NCI-H1092 (cell line): ENCODE data around the gene SDC1.

Experiments used
- DNase-seq: peaks from one replicate; lab custom pipeline; 2025; lab: John Stamatoyannopoulos, UW

SDC1 gene

DNA sequence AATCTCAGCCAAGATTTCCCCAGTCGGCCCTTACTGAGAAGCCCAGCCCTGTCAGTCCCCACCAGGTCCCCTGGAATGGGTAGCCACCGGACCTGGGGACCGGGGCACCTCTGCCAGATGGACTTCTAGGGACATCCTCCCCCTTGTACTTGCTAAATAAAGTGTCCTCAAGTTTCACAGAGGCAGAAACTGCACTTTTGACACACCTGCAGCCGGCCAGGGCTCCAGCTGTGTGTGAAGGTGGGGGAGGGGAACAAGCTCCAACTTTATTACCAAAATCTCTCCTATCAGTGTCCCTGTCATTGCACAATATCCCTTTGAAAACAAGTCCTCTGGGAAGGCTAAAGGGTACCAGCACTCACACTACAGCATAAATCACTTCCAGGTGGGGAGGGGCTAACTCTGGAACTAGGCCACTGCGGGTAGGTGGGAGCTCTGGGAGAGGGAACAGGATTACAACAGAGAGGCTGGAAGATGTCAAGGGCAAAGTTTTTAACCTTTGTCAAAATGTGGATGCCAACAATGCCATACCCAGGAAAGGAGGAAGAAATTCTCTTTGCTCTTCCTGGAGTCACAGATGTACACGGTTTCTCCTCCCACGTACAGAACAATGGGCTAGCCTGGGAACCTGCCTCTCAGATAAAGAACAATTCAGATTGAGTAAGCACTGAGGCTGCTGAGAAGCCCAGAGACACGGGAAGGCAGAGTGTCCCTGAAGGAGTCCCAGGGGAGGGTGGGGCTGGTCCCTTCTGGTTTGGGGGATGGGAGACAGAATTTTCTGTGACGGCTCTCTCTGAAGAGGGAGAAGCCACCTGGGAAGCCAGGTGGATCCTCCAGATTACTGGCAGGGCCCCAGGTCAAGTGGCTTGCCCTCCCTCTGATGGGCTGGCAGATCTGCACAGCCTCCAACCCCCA is 11.0 kb downstream of the SDC1 start:
- DNase-seq, result peak; percentile 6

DNA sequence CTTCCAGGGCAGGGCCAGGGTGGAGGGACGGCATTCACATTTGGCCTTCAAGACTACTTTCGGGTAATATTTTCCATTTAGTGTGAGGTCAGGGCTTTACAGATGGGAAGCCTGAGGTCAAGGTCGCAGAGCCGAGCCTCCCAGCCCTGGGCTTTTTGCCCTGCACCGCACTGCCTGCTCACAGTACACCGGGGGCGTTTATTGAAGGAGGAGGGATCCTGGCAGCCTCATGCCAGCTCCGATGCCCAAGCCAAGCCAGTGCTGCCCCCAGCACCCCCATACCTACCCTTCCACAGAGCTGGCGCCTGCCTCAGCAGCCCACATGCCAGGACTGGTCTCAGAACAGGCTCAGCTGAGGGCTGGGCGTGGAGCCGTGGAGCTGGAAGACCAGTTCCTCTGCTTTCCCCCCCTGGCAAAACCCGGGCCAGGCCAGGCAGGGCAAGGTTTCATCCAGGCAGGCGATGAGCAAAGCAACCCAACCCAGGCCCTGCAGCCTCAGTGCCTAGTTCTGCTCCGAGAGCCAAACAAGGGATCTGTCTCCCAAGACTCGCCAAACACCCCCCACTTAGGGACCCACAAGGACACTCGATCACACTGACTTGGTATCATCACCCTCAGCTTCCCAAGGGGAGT is 11.9 kb downstream of the SDC1 start:
- DNase-seq, result no peak

DNA sequence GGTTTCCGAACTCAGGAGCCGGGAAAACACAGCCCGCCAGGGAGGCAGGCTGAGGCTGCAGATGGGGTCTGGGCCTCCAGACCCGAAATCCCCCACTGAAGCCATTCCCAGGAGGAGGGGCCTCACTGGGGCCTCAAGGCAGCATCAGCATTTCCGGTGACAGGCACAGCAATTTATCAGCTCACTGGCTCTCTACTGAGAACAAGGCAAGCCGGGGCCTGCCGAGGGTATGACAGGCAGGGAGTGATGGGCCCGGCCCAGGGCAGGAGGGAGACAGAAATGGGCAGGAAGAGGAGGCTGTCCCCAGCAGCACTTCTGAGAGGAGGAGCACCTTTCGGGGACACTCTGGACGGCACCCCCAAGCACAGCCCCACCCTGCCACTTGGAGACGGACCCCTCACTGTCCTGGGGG is 12.5 kb downstream of the SDC1 start:
- no peak for DNase-seq

DNA sequence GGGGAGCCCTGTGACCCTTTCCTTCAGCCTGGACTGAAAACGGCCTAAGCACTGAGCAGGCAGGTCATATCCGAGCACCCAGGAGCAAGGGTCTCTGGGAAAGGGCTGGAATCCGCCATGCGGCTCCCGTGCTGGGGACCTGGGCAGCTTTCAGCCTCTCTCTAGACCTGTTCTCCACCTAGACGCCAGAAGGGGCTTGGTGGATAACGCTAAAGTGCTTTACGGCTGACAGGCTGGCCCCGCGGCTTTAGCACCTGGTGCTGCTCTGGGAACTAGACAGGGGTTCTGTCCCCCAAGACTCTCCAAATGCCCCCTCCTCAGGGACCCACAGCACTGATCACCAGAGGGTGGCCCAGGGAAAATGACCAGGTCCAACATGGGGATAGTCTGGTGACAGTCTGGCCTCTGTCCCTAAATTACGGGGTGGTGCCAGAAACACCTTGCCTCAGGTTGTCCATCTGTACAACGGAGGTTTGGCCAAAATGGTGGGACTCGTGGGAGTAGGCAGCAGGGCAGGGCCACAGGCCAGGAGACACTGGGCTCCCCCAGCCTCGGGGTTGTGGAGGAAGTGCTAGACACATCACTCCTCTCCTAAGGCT is 13.0 kb downstream of the SDC1 start:
- DNase-seq, result no peak

DNA sequence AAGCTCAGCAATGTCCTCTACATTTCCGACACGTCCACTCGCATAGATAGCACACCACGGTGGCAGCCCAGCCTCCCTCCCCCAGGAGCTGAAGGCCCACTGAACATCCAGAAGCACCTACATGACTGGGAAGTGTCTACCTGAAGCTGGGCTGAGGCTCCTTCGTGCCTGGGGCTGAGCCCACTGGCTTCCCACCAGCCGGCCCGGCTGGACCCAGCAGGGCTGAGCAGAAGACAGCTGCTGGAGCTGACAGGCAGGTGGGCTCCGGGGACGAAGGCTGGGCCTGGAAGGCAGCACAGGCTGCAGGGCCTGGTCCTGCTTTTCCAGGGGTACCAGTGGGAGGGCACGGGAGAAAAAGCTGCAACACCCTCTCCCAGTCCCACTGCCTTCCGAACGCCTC is 13.5 kb downstream of the SDC1 start:
- no peak for DNase-seq

DNA sequence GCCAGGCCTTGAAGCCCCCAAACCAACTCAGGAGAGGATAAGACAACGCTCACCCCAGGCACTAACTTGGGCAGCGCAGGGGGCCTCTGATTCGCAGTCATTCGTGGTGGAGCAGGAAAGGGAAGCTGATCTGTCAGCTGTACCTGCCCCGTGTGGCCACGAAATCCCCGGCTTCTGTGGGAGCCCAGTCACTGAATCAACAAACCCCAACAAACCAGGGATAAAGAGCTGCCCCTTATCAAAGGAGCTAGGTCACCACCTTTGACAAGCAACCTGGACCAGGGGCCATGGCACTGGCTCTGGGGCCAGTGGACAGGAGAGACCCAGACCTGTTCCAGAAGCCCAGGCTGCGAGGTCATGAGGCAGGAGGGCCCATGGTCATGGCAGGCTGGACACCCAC is 14.5 kb downstream of the SDC1 start:
- DNase-seq, result no peak

DNA sequence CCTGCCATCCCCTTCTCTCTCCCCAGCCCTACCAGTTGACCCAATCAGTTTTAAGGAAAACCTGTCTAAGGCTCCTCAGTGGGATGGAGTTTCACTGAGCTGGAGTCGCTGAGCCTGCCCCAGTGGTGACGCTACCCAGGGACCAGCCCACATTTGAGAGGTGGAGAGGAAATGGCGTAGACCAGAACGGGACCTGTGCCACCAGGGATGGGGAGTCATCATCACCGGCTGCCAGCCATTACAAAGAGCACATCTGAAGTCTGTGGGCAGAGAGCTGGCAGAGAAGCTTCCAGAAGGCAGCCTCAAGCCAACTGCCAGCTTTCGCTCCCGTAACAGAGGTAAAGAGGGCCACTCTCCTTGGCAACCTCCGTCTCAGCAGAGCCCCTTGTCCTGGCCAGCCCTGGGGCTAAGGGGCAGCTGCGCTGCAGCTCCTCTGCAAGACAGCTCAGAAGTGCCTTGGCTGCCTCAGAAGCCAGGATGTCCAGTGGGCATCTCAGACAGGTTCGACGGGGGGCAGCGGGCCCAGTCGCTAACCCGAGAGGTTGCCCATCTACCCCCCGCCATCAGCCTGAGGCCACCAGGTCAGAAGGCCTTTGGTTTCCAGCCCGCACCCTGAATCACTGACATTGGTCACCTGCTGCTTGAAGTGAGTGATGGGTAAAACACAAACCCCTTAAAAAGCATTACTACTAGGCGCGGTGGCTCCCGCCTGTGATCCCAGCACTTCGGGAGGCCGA is 15.4 kb downstream of the SDC1 start:
- DNase-seq, result no peak

DNA sequence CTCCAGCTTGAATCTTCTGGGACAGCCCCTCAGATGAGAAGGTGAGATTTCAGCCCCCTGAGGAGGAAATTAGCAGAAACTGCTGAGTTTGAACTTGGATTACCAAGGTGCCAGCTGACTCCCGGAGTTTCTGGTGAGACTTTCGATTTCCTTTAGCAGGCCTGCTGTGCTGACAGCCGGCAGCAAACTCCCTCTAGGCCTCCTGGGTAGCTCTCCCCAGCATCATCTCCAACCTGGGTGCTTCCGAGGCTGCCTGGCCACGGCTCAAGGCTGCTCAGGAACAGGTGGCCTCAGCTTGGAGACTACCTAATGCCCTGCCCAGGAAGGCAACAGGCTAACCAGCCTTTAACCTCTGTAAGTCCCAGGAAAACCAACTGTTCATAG is 16.5 kb downstream of the SDC1 start:
- no peak for DNase-seq

DNA sequence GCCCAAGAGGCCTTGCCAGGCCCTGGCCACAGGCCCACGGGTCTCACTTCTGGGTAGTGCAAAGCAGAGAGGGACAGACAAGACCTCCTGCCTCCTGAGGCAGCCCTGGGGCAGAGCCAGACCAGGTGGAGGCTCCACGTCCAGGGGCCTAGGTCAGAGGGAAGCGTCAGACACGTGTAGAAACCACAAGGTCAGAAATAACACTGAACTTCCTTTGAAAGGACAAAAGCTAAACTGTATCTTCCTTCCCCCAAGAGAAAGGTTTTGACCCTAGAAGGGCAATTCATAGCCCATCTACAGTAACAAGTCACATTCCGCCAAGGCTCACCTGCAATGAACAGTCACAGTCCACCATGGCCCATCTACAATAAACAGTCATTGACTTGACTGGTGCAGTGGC is 17.9 kb downstream of the SDC1 start:
- DNase-seq, result no peak

DNA sequence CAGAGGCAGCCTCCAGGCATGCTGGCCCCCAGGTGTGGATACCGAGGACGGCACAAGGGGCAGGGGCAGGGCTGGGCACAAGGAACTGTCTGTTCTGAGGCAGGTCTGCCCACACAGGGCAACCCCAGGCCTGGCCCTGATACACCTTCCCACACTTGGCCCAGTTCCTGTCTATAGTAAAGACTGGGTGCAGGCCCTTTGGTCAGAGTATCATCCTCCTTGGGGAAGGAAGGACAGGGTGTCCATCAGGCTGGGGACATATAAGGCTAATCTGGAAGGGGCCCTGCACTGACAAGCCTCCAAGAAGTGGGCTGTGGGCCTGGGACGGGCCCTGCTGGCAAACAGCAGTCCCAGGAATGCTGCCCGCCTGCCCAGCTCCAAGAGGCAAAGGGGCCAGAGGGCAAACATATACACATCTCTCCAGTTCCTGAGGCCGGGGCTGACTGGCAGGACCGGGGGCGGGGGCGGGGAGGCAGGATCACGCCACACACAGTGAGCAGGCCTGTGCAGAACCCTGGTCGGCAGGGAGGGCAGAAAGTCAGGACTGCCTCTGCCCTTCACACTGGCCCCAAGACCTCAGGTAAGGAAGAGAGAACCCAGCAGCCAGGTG is 18.9 kb downstream of the SDC1 start:
- DNase-seq, result no peak

DNA sequence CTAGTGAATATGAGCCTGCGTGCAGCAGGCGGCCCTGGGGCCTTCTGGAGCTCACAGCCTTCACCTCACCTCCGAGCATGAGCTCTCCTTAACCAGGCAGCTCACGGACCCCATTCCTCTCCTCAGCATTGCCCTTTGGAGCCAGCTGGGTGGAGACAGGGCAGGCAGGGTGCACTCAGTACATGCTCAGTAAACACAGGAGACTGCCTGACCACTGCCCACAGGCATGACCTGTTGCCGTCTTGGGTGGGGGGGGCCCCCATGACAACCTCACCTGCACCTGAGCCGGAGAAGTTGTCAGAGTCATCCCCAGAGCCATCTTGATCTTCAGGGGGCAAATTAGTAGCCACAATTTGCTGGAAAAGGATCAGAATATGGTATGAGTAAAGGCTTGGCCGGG is 19.9 kb downstream of the SDC1 start:
- DNase-seq, result no peak

DNA sequence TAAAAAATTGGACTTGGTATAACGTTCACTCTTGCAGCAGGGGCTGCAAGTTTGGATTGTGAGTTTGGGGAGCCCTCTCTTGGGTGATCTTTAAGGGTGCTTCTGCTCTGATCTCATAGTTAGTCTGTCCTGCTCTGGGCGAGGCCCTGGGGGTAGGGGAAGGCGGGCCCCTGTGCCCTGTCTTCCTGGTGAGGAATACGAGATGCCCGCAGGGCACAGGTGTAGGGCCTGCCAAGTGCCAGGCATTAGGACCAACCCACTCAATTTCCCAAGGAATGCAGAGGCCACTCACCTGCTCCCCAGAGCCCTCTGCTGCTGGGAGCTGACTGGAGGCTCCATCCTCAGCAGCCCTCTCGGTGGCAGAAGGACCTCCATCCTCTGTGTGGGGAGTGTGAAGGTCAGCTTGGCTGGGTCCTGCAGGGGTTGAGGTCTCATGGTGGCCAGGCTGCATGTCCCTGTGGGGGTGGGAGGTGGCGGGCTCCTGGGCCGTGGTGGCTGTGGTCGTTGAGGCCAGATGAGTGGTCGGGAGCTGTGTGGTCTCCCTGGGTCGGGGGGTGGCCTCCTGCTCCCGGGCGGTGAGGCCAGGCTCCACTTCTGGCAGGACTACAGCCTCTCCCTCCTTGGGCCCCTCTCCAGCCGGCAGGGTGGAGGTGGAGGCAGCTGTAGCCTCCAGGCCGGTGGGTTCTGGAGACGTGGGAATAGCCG is 21.3 kb downstream of the SDC1 start:
- DNase-seq, result no peak

DNA sequence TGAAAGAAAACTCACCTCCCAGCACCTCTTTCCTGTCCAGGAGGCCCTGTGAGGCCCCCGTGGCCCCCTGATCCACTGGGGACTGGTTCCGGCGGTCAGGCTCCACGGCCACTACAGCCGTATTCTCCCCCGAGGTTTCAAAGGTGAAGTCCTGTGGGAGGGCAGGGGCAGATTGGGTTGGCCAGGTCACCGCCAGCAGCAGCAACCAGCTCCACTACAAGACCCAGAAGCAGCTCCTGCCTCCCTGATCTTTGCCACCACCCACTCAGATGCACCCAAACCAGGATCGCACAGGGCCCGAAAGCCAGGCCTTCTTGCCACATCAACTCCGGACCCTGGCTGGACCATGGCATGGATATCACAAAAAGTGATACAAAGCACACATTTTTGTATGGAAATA is 21.9 kb downstream of the SDC1 start:
- no peak for DNase-seq

DNA sequence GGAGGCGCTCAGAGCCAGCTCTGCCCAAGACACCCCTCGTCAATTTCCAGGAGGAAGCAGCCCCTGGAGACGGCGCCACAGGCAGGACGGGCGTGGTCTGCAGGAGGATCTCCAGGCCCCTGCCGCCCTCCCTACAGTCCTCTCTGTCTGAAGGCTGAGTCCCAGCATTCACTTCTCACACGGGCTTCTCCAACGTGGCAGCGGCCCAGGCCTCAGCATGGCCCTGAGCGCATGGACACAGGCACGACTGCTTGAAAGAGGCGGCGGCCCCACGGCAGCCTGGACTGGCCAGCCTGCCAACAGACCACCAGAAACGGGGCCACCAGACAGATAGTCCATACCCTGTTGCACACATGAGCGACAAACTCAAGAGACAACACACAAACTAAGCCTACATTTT is 23.3 kb downstream of the SDC1 start:
- no peak for DNase-seq

DNA sequence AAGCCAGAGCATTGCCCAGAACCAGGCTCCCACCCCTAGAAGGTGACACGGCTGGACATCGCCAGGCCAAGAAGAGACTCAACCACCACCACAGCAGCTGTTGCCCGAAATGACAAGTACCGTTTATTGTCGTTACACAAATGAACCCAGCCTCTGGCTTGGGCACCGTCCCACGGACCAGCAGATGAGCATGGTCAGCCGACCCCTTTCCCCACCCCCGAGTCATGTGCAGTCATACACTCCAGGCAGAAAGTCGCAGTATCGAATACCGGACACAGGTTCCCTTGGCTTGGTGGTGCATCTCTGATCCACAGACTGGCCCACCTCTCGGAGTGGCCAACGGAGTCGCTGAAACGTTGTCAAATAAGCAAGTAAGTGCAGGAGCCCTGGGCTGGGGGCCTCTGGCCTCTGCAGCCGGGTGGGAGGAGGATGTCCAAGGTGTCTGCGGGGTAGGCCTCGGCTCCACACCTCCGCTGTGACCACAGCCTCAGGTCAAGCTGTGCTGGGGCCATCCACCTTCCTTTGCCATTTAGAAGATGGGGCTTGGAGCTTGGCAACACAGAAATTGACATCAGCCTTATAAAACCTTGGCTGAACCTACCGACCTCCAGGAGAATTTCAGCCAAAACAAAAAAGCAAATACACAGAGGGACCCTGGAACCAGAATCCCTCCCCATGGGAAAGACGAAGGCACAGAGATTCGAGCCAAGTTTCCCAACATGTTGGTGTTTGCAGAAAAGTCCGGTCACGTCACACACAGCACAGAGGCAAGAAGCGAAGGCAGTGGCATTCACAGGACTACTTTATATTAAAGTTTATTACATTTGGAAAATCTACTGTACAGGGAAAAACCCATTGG is 24.0 kb downstream of the SDC1 start:
- DNase-seq, result no peak

DNA sequence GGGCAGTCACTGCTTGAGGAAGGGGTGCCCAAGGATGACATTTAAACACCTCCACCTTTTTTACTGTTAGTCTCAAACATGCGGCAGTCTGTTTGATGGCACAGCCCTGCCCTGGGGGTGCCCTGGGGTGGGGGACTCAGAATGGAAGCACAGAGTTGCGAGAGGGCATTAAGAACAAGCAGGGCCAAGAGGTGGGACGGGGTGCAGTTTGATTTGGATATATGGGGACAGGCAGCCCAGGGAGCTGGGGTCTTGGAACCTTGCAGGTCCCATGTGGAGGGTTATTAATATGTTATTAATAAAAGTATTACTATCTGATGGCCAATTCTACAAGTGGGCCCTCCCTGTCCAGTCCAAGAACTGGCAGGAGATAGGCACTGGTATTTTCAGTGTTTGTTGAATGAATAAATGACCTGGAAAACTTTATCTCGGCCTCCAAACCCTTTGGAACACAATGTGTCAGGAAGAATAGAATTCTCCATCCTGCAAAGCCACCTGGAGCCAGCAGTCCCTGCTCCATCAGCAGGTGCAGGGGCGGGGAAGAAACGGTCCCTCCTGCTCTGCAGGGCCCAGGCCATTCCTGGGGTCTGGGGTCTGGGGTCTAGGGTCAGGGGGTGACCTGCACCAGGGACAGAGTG is 25.2 kb downstream of the SDC1 start:
- DNase-seq, result no peak

DNA sequence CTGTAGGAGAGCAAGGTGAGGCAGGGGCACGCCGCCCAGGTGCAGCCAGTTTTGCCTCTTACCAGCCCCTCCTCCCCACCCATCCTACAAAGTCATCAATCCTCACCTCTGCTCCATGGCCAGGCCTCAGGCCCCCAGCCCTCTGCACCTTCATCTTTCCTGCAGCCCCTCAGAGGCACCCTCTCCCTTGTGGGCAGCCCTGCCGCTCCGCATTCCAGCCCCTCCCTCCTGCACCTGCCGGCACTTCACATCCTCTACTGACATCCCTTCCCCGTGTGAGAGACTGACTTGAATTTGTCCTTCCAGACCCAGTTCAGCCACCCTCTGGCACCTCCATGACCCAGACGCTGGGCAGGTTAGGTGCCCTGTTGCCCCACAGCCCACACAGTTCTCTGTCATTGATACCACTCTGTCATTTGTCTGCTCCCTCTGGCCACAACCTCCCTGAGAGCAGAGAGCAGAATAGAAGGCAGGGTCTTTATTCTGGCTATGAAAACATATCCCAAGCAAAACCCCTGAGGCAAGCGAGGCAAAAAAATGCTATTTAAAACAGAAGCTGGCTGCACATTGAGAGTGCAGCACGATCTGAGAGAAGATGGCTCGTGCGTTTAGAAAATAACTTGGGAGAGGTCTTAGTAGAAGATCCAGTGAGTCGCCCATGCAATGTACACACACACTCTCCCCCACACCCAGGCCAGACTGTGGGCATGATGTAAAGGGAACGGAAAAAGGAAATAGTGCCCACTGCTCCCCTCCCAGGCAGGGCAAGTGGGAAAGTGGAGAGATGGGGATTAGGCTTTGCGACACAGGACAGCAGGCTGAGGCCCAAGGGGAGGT is 25.9 kb downstream of the SDC1 start:
- DNase-seq, result no peak

DNA sequence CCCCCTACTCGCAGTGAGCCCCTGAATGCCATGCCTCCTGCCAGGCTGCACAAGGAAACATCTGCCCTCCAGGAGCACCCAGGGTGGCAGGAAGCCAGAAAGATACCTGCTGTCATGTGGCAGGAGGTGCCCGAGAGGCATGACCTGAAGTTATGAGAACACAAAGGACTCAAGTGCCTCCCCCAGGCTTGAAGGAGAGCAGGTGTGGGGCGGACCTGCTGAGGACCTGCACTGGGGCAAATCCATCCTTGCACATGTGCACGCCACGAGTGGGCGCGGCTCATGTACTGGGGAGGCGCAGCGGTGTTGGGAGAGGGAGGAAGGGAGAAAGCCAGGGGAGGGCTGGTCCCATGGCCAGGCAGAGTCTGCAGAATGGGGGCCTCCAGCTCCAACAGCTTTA is 26.9 kb downstream of the SDC1 start:
- DNase-seq, result peak; percentile 37

DNA sequence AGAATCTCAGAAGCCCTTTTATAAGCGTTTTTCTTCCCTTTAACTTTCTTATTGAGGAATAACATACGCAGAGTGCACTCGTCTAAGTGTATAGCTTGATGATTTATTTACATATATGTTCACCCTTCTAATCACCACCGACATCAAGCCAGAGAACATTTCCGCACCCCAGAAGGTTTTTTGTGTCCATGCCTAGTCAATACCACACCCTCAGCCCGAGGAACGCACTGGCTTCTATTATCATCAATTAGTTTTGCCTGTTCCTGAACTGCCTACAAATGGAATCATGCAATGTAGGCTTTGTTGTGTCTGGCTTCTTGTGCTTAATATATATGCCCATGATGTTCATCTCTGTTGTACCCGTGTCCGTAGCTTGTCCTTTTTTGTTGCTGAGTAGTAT is 27.7 kb downstream of the SDC1 start:
- no peak for DNase-seq
